K562 (cell line): ENCODE data around the gene KCP. TPM values are rescaled to one million over a fixed set of nuclear protein-coding genes. Genes with fewer than 3 reads are reported as not detected.

Experiments used
- ESRRB ChIP-seq: fragments of 250-450 bp; sonication (Bioruptor Pico); IDR thresholded peaks from 2 replicates; pipeline ENCODE4 v1.5.0; 2020; ENCODE audit warnings: mild to moderate bottlenecking, moderate library complexity, borderline replicate concordance
- HDAC1 ChIP-seq, 2 experiments: fragments of 450-650 bp; IDR thresholded peaks; 2 replicates each; pipeline ENCODE4 v1.6.1; 2016 to 2017; ENCODE audit warnings: inconsistent platforms in 1 of 2, mild to moderate bottlenecking in 1 of 2, moderate library complexity in 1 of 2
- KDM5B ChIP-seq: fragments of 200-600 bp; sonication (generic); IDR thresholded peaks from 2 replicates; pipeline ENCODE4 v1.6.1; 2012; ENCODE audit warnings: low read depth, mild to moderate bottlenecking, moderate library complexity, low read length, control low read depth, inconsistent platforms; ENCODE audit not compliant: insufficient replicate concordance
- MEF2D ChIP-seq: conservative IDR thresholded peaks from 2 replicates; pipeline ENCODE4 v1.6.1; 2016; ENCODE audit warnings: low read depth, missing genetic modification characterization, missing compliant biosample characterization
- MIER1 ChIP-seq: fragments of 450-650 bp; IDR thresholded peaks from 2 replicates; pipeline ENCODE4 v1.6.1; 2016; ENCODE audit warnings: antibody characterized with exemption, mild to moderate bottlenecking, low read depth
- NELFE ChIP-seq: IDR thresholded peaks from 2 replicates; pipeline ENCODE4 v1.6.1; 2011; ENCODE audit warnings: mild to moderate bottlenecking; ENCODE audit not compliant: insufficient read depth, insufficient read length
- PHB ChIP-seq: fragments of 250-450 bp; sonication (Bioruptor Pico); IDR thresholded peaks from 2 replicates; pipeline ENCODE4 v1.5.0; 2021
- POLR2AphosphoS2 ChIP-seq: IDR thresholded peaks from 2 replicates; pipeline ENCODE4 v1.6.1; 2012; ENCODE audit warnings: low read length, improper control_type of control experiment
- POLR2G ChIP-seq: fragments of 200-400 bp; formaldehyde crosslinking; IDR thresholded peaks from 2 replicates; pipeline ENCODE4 v1.6.1; 2017; ENCODE audit warnings: low read depth, mild to moderate bottlenecking, antibody characterized with exemption, low read length, moderate library complexity
- RAD51 ChIP-seq: fragments of 450-650 bp; IDR thresholded peaks from 2 replicates; pipeline ENCODE4 v1.7.1; 2016; ENCODE audit warnings: low read depth, mild to moderate bottlenecking, borderline replicate concordance
- ZBTB17 ChIP-seq: fragments of 450-650 bp; formaldehyde crosslinking; IDR thresholded peaks from 2 replicates; pipeline ENCODE4 v1.4.0; 2020; ENCODE audit warnings: mild to moderate bottlenecking
- ZNF445 ChIP-seq: fragments of 250-450 bp; sonication (Bioruptor Pico); IDR thresholded peaks from 2 replicates; pipeline ENCODE4 v1.4.0; 2020; ENCODE audit warnings: low read depth, mild to moderate bottlenecking, moderate library complexity
- ZNF644 ChIP-seq: fragments of 200-800 bp; sonication (Bioruptor generic); IDR thresholded peaks from 2 replicates; pipeline ENCODE4 v1.6.1; 2016; ENCODE audit warnings: low read depth, missing genetic modification characterization, missing compliant biosample characterization
- ZNF696 ChIP-seq: fragments of 250-450 bp; sonication (Bioruptor Pico); conservative IDR thresholded peaks from 2 replicates; pipeline ENCODE4 v1.4.0; 2020; ENCODE audit warnings: mild to moderate bottlenecking, moderate library complexity
- ZNF766 ChIP-seq: fragments of 200-800 bp; sonication (Bioruptor generic); conservative IDR thresholded peaks from 2 replicates; pipeline ENCODE4 v1.6.1; 2016; ENCODE audit warnings: missing genetic modification characterization, missing compliant biosample characterization
- ZNF77 ChIP-seq: fragments of 250-450 bp; sonication (Bioruptor Pico); IDR thresholded peaks from 2 replicates; pipeline ENCODE4 v1.5.0; 2020
- ZNF780A ChIP-seq: fragments of 250-450 bp; sonication (Bioruptor Pico); IDR thresholded peaks from 2 replicates; pipeline ENCODE4 v1.5.0; 2021; ENCODE audit warnings: mild to moderate bottlenecking
- polyA plus RNA-seq, 8 experiments: library from polyadenylated mRNA; depleted of rRNA in 4 of 8; stranded (reverse) in 5 of 8; unstranded in 3 of 8; fragments of >200 nt; fragmentation: Nextera tagmentation in 2 of 8; fragmentation: Illumina TruSeq in 1 of 8; extraction: Ambion mirVana in 2 of 8; extraction: Trizol in 1 of 8; gene quantifications; 2 replicates each; pipeline versions ENCODE4 v1.2.1 to v1.2.3, GENCODE V29; 2011 to 2014; ENCODE audit warnings: inconsistent platforms in 1 of 8, missing spikeins in 1 of 8
- total RNA-seq, 7 experiments: library from RNA; depleted of rRNA in 6 of 7; stranded (reverse); fragments of >200 nt in 6 of 7; fragmentation: Illumina TruSeq in 2 of 7; extraction: Trizol in 2 of 7; gene quantifications; 2 replicates each; pipeline versions ENCODE4 v1.2.1 to v1.2.3, GENCODE V29; 2011 to 2021; ENCODE audit warnings: low replicate concordance in 1 of 7
- TF ChIP-seq, protein P1 (sequence below), 3 experiments: fragments of 200-800 bp in 1 of 3; sonication (Bioruptor generic) in 1 of 3; sonication (generic) in 1 of 3; formaldehyde crosslinking in 1 of 3; IDR thresholded peaks; 2 replicates each; pipeline versions ENCODE4 v1.6.1 to v1.8.0; 2016 to 2022; ENCODE audit warnings: mild to moderate bottlenecking in 2 of 3, missing compliant biosample characterization in 2 of 3, missing genetic modification characterization in 2 of 3, missing genetic modification reagents in 1 of 3
- TF ChIP-seq, protein P2 (sequence below): fragments of 450-650 bp; IDR thresholded peaks from 2 replicates; pipeline ENCODE4 v1.7.0; 2016; ENCODE audit warnings: borderline replicate concordance
- TF ChIP-seq, protein P3 (sequence below): fragments of 250-450 bp; sonication (Bioruptor Pico); IDR thresholded peaks from 2 replicates; pipeline ENCODE4 v1.8.0; 2022; ENCODE audit warnings: inconsistent platforms, mild to moderate bottlenecking, moderate library complexity, borderline replicate concordance
- TF ChIP-seq, protein P4 (sequence below): IDR thresholded peaks from 3 replicates; pipeline ENCODE4 v1.6.1; 2011; ENCODE audit warnings: borderline replicate concordance, mild to moderate bottlenecking; ENCODE audit not compliant: insufficient read length, insufficient read depth

The KCP gene
- total and polyA plus RNA-seq, 9 of the 15 experiments (the other 6 are each of a cell fraction or from before 2014, with no cell fraction given) = 0.06 to 0.17 (median 0.12) TPM; not detected in 3

DNA sequence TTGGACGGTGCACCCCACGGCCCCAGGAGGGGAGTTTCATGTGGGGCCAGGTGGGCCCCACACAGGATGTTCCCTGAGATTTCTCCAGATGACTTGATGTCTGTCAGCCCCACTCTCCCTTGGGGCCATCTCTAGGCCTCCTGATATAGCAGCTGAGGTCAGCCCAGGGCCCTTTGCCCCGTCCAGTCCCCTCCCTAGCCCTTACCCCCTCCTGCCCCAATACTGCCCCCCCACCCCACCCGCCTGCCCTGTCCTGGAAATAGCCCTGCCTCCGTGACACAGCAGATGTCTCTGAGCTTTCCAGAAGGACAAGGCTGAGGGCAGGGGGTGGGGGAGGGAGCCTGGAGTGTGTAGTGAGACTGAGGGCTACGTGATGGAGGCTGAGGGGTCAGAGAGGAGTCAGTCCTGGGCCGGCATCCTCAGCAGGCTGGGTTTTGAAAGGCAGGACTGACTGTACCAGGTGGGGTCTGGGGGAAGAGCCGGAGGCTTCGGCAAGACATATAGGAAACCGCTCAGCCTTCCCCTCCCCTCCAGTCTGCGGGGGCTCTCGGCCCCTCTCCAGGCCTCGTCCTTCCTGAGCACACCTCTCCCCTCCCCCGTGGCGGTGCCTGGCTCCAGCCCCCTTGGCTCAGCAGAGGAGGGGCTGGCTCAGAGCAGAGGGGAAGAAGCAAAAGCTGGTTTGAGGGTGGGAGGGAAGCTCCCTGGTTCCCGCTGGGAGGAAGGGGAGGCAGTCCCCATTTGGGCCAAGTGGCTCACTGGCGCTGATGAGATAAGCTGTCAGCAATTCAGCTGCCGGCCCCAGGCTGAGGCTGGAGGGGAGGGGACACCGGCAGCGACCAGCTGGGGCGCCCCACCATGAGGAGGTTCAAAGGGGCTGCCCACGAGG, 78.3 kb downstream of the KCP start (continued):
- TF ChIP-seq RAD51 = no peak
- TF ChIP-seq HDAC1 (IDR thresholded peaks at IDR 0.05) = peak in 1 of 2 experiments; percentile 82; a peak in 2 of 4 replicates
- no peak for TF ChIP-seq ZNF445 (CRISPR knock-in tag)
- TF ChIP-seq MIER1 = no peak
- TF ChIP-seq, protein P1, sequence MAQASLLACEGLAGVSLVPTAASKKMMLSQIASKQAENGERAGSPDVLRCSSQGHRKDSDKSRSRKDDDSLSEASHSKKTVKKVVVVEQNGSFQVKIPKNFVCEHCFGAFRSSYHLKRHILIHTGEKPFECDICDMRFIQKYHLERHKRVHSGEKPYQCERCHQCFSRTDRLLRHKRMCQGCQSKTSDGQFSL (CRISPR knock-in tag; IDR thresholded peaks at IDR 0.05) = peak; percentile 93
- TF ChIP-seq, protein P1 (tag; IDR thresholded peaks at IDR 0.05) = peak in 1 of 2 experiments; percentile 99; a peak in 2 of 4 replicates
- TF ChIP-seq POLR2AphosphoS2 = 0 out of 2 replicates have a peak, but pooled peaks have one; percentile 39
- TF ChIP-seq MEF2D (tag) = no peak
- TF ChIP-seq ESRRB (CRISPR knock-in tag) = no peak
- TF ChIP-seq ZNF644 (tag) = no peak
- TF ChIP-seq, protein P2, sequence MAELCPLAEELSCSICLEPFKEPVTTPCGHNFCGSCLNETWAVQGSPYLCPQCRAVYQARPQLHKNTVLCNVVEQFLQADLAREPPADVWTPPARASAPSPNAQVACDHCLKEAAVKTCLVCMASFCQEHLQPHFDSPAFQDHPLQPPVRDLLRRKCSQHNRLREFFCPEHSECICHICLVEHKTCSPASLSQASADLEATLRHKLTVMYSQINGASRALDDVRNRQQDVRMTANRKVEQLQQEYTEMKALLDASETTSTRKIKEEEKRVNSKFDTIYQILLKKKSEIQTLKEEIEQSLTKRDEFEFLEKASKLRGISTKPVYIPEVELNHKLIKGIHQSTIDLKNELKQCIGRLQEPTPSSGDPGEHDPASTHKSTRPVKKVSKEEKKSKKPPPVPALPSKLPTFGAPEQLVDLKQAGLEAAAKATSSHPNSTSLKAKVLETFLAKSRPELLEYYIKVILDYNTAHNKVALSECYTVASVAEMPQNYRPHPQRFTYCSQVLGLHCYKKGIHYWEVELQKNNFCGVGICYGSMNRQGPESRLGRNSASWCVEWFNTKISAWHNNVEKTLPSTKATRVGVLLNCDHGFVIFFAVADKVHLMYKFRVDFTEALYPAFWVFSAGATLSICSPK = no peak
- TF ChIP-seq, protein P3, sequence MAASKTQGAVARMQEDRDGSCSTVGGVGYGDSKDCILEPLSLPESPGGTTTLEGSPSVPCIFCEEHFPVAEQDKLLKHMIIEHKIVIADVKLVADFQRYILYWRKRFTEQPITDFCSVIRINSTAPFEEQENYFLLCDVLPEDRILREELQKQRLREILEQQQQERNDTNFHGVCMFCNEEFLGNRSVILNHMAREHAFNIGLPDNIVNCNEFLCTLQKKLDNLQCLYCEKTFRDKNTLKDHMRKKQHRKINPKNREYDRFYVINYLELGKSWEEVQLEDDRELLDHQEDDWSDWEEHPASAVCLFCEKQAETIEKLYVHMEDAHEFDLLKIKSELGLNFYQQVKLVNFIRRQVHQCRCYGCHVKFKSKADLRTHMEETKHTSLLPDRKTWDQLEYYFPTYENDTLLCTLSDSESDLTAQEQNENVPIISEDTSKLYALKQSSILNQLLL (CRISPR knock-in tag) = no peak
- TF ChIP-seq ZNF766 = no peak
- TF ChIP-seq NELFE = no peak
- no peak for TF ChIP-seq ZNF77 (CRISPR knock-in tag)
- peak; percentile 48; the same call in 1 of the 2 replicates for TF ChIP-seq ZBTB17
- no peak for TF ChIP-seq ZNF780A (CRISPR knock-in tag)
- 0 out of 2 replicates have a peak, but pooled peaks have one; percentile 56 for TF ChIP-seq PHB (CRISPR knock-in tag)
- peak; percentile 38 for TF ChIP-seq KDM5B
- TF ChIP-seq ZNF696 (CRISPR knock-in tag) = no peak
- TF ChIP-seq POLR2G = peak; percentile 79
- TF ChIP-seq, protein P4, sequence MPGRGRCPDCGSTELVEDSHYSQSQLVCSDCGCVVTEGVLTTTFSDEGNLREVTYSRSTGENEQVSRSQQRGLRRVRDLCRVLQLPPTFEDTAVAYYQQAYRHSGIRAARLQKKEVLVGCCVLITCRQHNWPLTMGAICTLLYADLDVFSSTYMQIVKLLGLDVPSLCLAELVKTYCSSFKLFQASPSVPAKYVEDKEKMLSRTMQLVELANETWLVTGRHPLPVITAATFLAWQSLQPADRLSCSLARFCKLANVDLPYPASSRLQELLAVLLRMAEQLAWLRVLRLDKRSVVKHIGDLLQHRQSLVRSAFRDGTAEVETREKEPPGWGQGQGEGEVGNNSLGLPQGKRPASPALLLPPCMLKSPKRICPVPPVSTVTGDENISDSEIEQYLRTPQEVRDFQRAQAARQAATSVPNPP = no peak
